Forelimb muscle (tissue), 1 donor: Measurements from ENCODE around the gene PHYKPL. TPM values are rescaled to one million over a fixed set of nuclear protein-coding genes. Genes with fewer than 3 reads are reported as not detected.

Experiments used
- DNase-seq: peaks from one replicate; pipeline ENCODE4 v3.0.0-alpha.2; 2013; ENCODE audit warnings: low read depth
- polyA plus RNA-seq: library from polyadenylated mRNA; unstranded; fragments of 120-200 nt; gene quantifications from one replicate; pipeline ENCODE4 v1.2.1, GENCODE V29; 2013; ENCODE audit not compliant: insufficient read length

Gene PHYKPL
- polyA plus RNA-seq: 74.4 TPM

DNA sequence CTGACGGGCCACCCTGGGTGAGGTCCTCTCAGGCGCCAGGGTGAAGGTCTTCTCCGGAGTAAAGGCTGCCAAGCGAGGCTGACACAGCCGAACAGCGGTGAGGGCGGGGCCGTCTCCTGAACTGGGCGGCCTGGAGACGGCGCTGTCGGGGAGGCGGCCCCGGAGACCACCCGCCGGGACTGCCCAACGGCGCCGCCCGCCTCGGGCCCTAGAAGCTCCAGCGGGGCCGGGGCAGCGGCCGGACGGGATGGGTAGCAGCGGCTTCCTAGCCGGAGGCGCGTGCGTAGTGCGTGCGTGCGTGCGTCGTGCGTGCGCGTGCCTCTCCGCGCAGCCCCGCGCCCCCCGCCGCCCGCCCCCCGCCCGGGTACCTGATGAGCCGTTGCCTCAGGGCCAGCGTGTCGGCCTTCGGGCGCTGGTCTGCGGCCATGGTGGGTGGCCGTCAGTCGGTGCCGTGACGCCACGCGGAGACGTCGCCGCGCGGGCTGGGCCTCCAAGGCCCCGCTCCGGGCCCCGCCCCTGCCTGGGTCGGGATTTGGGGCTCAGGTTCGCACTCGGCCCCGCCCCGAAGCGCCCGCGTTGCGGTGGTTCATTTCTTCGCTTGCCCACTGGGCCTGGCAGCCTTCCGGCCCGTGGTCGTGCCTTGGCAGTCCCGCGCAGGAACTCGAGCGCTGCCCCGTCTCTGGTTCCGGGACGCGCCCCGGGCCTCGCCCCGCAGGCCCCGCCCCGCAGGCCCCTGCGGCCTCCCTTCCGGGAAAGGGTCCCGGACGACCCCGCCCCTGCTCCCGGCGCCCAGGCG is at the start of gene PHYKPL:
PHYKPL (minus strand) TSS at position 679 of the 796 bp plus-strand sequence; CDS start at position 427, 252 bp downstream.
- no peak for DNase-seq

DNA sequence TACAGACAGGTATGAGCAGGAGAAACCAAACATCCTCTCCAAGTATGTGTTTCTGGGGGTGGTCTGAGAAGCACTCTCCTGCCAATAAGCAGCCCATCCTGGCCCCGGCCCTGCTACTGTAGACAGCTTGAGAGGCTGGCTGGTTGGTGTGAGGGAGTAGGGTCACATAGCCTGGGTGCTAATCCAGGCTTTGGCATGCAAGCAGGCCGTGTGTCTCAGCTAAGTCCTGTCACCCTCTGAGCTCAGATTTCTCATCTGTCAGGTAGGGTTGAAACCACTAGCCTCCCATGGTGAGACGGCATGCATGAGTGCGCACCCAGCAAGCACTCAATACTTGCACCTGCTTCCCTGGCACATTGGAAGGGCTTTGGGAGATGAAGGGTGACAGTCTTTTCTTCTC is 49.8 kb upstream of the PHYKPL start:
- no peak for DNase-seq

- DNase-seq: no peak
Measured at GRCh38 chr5:178281331-178281730, 48.7 kb upstream of the PHYKPL start.

GRCh38 chr5:178280631-178281030 is 48.0 kb upstream of the PHYKPL start:
- DNase-seq: no peak

- DNase-seq: peak; percentile 45
Measured at GRCh38 chr5:178279723-178280438, 47.3 kb upstream of the PHYKPL start.

DNA sequence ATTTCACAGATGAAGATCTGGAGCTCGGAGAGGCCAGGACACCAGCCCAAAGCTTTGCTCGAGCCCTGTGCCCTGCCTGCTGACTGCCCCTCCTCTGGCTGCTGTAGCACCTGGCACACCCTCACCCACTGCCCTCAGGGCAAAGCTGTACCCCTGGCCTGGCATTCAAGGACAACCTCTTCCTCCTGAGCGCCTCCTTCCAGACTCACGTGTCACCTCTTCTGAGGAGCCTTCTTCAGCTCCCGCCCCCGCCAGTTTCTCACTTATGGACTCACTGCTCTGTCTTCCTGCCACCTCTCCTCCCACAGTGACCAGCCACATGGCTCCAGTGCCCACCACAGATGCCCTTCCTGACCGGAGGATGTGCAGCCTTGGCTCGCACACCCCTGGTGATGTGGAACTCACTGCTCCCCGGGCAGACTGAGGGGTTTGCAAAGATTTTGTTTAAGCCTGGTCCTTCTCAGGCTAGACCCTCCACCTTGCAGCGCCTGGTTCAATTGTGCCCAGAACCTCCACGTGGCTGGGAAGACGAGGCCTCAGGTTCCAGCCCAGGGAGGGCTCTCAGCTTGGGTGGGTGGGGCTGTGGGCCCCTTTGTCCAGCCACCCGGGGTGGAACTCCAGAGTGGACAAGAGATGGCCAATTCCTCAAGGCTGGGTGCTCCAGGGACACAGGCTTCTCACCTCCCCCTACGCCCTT is 46.6 kb upstream of the PHYKPL start:
- DNase-seq: no peak

DNA sequence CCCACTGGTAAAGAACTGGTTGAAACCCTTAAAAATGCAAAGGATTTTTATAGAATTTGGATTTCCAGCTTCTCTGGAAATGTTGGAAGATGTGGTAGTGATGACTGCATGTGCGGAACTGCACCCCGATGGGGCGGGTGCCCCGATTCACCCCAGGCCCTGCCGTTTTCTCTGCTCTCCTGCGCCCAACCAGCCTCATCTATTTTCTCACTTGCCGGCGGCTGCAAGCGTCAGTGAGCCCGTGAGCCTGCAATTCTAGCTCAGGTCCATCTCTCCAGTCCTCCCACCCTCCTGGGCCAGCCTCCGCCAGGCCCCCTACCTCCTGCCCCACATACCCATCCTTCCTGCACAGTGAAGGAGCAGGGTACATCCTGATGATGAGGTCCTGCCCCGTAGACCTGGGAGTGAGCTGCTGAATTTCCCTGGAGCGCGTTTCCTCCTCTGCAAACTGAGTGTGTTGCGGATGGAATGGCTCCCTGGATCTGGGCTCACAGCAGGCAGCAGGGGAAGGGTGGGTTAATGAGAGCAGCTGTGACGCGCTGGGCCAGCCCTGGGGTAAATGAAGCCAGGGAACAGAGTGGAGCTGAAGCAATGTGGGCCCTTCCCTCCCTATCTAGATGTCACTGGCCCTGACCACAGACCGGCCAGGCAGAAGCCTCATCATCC is 45.9 kb upstream of the PHYKPL start:
- DNase-seq: no peak

GRCh38 chr5:178277866-178278265 is 45.3 kb upstream of the PHYKPL start:
- DNase-seq: no peak

- DNase-seq: no peak
Measured at GRCh38 chr5:178277346-178277745, 44.7 kb upstream of the PHYKPL start.

DNA sequence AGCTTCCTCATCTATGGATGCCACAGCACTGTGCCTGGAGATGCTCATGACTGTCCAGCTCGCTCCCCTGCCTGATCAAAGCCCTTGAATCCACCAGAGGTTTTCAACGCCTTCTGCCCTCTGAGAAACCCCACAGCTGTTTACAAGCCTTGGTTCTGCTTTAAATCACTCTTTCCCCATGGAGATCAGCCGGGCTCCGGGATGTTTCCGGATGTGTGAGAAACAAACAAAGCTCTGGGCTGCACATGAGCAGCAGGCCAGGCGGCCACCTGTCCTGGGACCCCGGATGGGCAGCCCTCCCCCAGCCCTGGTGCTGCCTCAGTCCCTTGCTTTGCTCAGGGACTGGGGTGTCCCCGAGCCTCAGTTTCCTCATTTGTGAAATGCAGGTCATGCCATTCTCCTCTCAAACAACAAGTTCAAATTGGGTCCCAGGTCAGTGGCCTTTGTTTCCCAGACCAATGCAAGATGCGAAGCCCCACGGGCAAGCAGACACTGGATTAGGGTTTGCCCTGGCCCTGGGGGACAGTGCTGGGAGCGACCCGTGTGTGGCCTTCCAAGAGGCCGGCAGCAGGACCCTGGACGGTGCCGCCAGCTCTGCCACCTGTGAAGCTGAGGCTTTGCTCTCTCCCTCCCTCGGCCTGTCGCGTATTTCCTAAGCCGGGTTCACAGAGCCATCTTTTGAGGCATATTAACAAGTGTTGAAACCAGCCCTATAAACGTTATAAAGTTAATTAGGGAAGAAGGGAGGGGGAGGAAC is 42.4 kb upstream of the PHYKPL start:
- DNase-seq: no peak

DNA sequence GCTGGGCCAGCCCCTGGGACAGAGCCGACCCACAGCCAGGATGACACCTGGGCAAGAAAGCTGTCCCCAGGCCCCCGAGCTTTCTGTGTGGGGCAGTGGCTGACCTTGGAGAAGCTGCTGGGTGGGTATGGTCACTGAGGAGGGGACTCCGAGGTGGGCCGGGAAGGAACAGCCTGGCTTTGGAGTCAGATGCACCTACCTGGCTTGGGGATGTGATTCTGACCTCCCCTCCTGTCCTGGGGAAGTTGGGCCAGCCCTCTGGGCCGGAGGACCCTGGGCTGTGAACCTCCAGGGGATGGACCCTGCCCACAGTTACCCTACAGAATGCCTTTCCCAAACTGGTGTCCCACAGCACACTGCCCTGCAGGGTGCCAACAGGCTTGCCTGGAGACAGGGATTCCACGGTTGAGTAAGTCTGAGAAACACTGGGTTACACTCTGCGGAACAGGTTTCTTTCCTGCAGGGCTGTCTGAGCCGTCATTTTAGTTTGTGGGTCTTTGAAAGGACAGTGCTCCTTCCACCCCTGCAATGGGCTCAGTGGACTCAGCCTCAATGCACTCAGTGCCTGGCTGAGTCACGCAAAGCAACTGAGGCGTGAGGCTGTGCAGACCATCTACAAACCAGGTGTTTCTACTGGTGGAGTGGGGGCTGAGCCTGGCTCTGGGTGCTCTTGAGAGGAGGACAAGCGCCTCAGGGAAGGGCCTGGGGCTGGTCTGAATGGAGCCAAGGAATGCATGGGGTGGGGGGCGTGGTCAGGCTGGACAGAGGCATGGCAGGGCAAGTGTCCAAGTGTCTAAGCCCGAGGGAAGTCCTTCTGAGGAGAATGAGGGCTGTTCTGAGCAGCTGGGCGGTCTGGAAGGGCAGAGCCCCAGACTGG is 41.3 kb upstream of the PHYKPL start:
- no peak for DNase-seq

DNA sequence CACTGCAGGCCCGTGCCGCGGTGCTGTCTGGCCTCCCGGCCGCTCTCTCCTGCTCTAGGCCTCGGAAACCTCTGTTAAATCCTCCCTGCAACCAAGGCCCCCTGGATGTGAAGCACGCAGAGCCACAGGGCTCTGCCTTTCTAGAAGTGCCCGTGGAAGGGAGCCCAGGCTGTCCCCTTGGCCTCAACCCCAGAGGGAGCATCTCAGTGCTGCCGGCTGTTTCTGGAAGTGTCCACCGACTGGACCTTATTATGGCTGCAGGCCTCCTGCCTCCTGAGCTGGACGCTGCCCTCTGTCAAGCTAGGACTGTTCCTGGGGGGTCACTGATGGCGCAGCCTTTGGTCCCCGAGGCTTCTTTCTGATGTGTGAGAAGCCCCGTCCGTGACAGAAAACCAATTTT is 40.4 kb upstream of the PHYKPL start:
- no peak for DNase-seq

DNA sequence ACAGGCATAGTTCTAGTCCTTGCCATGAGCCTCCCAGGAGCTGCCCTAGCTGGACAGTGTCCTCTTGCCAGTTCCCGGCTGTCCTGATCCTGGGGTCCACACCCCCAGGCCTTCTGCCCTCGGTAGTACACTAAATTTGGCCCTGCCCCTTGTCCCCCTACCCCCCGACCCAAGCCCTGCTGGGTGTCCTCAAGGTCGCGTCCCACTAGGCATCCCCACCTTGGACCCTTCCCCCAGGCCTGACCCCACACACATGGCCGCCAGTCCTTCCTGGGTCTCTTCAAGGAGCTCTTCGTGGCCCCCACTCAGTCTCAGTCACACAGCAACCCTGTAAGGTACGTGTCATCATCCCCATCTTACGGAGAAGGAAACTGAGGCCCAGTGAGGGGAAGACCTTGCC is 40.0 kb upstream of the PHYKPL start:
- DNase-seq: no peak

DNA sequence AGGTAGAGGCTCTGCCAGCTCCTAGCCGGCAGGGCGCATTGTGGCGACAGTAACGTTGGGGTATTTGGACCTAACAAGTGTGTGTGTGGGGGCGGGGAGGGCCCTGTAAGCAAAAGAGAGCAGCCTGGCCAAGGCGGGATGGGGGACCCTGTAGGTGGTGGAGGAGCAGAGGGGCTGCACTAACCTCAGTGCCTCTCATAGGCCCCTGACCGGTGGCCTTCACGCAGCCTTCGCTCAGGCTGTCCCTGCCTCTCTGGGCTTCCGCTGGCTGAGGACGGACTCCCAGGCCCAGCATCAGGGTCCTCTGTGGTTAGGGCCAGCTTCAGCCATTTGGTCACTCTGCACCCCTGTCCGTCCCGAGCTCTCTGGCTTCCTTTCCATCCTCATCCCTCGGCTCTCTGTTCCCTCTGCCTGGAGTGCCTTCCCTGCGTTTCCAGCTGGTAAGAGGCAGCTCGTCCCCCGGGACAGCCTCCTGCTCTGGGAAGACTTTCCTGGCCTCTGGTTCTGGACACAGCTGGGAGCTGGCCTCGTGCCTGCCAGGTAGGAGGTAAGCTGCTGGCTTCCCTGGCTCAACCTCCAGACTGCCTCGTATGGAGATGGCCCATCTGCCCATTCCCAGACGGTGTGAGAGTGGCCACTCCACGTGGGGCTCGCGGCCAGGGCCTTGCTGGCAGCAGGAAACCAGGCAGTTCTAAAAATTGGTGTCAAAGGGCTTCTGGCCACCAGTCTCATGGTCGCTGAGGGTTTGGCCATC is 39.3 kb upstream of the PHYKPL start:
- DNase-seq: no peak

DNA sequence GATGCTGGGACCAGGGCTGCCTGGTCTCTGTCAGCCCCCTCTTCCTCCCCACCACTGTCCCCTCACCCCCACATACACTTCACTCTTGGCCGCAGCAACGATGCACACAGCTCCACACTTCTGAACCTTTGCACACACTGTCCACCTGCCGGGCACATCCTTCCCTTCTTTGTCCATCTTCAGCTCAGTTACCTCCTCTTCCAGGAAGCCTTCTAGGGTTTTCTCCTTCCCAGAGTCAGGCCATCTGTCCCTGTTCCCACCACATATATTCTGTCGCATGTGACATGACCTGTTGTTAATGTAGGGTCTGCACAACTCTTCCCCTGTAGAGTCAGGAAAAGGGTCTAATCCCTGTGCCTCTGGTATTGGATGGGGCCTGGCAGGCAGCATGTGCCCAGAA is 38.6 kb upstream of the PHYKPL start:
- no peak for DNase-seq

- DNase-seq: no peak
Measured at GRCh38 chr5:178269499-178269898, 36.9 kb upstream of the PHYKPL start.

DNA sequence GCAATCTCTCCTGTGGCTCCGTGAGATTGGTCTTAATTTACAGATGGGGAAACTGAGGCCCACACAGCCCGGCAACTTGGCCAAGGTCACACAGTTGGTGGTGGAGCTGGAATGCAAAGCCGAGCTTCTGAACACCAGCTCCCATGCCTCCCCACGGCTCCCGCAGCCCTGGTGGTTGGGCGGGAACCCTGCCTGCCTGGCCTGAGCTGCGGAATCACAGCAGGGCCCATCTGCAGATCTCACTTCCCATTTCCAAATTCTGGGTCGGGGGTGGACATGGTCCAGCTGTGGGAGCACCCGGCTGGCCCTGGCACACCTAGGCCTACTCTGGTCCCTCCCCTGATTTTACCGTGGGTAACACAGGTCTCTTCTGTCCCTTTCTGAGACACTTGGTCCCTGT is 35.3 kb upstream of the PHYKPL start:
- DNase-seq: no peak

DNA sequence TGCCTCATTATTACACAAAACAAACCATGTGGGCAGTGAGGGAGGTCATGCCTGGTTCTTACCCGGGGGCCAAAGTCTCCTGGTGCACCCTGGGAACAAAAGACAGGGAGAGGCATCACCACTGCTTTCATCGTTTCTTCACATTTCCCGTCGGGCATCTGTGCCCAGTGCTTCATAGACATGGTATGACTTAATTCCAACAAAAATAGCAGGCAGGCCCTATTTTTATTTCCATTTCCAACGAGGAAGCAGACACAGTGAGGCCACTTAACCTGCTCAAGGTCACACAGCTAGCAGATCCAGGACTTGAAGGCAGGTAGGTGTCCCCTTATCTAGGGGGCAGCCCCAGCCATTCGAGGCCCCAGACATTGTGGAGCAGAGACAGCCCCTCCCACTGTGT is 34.6 kb upstream of the PHYKPL start:
- DNase-seq: no peak

DNA sequence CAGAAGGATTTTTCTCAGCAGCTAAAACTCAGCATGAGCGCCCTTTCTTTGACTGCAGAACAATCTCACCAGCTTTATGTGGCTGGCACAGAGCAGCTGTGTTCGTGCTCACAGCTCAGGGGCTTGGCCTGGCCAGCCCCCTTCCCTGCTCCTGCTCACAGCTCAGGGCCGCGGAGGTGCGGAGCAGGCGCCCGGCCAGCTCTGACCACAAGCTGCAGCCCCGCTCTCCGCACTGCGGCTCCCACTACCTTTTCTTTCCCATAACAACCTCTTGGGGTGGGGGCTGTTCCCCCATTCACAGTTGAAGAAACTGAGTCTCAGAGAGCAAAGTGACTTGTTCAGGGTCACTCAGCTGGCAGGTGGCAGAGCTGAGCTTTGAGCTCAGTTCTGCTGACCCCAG is 34.0 kb upstream of the PHYKPL start:
- no peak for DNase-seq

DNA sequence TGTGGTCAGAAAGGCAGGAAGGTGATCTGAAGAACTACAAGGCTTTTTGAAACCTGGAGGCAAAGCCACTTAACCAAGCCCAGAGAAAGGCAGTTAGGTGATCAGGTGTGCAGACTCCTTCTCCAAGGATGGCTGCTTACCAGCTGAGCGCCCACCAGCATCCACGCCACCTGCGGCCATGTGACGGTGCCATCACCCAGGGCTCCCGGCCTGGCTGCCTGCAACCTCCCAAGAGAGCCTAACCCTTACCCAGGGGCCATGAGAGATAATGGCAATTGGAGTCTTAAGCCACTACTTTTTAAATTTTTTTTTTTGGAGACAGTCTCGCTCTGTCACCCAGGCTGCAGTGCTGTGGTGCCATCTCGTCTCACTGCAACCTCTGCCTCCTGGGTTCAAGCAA is 33.1 kb upstream of the PHYKPL start:
- no peak for DNase-seq
